ENCODE results near the gene LRRC38. TPM values are rescaled to one million over a fixed set of nuclear protein-coding genes. Genes with fewer than 3 reads are reported as not detected.

LRRC38 gene
- total and polyA plus RNA-seq, 2 of the 13 experiments (the other 11 are each of a cell fraction or from before 2014, with no cell fraction given), result not detected

DNA sequence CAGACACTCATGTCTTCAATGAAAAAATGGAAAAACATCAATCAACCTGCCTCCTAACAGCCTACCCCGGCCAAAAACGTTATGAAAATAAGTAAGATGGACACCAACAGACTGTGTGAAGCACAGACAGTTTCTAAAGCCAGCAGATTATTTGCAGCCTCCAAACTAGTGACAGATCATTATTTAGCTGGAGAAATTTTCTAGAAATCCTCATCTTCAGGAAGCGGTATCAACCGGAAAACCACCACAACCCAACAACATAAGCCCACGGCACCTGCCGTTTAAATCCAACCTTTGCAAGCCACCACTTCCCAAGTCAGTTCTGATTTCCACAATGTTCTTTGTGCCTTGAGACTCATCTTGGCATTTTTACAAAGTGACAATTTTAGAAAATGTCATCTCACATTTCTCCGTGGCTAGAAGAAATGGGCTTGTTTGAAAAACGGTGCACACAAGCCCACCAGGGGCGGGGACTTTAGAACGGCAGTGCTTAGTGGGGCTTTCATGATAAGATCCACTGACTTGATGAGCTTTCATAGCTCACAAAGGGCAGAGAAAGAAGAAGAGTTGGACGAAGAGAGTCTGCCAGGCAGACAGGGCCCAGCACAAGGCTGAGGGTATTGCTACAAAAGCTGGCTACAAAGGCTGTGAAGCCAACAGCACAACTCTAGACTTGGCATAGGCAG lies 34.5 kb downstream of the LRRC38 start:
- FAIRE-seq, result no peak
- no peak overlapping the region for H3K27ac ChIP-seq (ENCODE audit: extremely low read length, insufficient read depth, low read length)
- BruUV-seq (replicated peaks), result no TSS peak
- H3K9ac ChIP-seq (ENCODE audit: insufficient read depth, low read depth, low read length), result no peak overlapping the region
- no peaks in the 10 kb centered on the region for H3K4me1 ChIP-seq (ENCODE audit: insufficient read depth, low read length)
- intact Hi-C loops (cut with micrococcal nuclease; ENCODE audit: unreplicated experiment), result no loop called here
- no peaks in the 10 kb centered on the region for H3K79me2 ChIP-seq (ENCODE audit: insufficient read depth, low read length)
- peaks cover 0 to 10% of the 10 kb centered on the region in 2 experiments; a peak in 3 of 5 replicates for H3K27me3 ChIP-seq (ENCODE audit: control insufficient read depth in 1 of 2, insufficient read depth in 2 of 2, low read length in 2 of 2)
- CTCF ChIA-PET (ENCODE audit: low intra/inter-chr PET ratio, low total read pairs), result no interaction called here
- TF ChIP-seq FIP1L1 (IDR thresholded peaks at IDR 0.05; ENCODE audit: borderline replicate concordance, insufficient read depth, low read depth, low read length) (no peak), SNRNP70 (IDR thresholded peaks at IDR 0.05; ENCODE audit: low read depth, low read length) (no peak), ETV5 (CRISPR knock-in tag; IDR thresholded peaks at IDR 0.05; ENCODE audit: borderline replicate concordance) (no peak), SPEN (CRISPR knock-in tag; IDR thresholded peaks at IDR 0.05; ENCODE audit: low read depth) (no peak), NFE2L1 (CRISPR knock-in tag; IDR thresholded peaks at IDR 0.05; ENCODE audit: borderline replicate concordance) (no peak)
- TF ChIP-seq, protein P1, sequence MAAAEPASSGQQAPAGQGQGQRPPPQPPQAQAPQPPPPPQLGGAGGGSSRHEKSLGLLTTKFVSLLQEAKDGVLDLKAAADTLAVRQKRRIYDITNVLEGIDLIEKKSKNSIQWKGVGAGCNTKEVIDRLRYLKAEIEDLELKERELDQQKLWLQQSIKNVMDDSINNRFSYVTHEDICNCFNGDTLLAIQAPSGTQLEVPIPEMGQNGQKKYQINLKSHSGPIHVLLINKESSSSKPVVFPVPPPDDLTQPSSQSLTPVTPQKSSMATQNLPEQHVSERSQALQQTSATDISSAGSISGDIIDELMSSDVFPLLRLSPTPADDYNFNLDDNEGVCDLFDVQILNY (CRISPR knock-in tag; conservative IDR thresholded peaks at IDR 0.05), result no peak
- TF ChIP-seq, protein P2, sequence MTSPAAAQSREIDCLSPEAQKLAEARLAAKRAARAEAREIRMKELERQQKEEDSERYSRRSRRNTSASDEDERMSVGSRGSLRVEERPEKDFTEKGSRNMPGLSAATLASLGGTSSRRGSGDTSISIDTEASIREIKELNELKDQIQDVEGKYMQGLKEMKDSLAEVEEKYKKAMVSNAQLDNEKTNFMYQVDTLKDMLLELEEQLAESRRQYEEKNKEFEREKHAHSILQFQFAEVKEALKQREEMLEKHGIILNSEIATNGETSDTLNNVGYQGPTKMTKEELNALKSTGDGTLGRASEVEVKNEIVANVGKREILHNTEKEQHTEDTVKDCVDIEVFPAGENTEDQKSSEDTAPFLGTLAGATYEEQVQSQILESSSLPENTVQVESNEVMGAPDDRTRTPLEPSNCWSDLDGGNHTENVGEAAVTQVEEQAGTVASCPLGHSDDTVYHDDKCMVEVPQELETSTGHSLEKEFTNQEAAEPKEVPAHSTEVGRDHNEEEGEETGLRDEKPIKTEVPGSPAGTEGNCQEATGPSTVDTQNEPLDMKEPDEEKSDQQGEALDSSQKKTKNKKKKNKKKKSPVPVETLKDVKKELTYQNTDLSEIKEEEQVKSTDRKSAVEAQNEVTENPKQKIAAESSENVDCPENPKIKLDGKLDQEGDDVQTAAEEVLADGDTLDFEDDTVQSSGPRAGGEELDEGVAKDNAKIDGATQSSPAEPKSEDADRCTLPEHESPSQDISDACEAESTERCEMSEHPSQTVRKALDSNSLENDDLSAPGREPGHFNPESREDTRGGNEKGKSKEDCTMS (CRISPR knock-in tag; conservative IDR thresholded peaks at IDR 0.05), result no peak
- no peaks in the 10 kb centered on the region for H4K20me1 ChIP-seq (ENCODE audit: insufficient read depth, low read length)
- POLR2A ChIA-PET, result no interaction called here
- ATAC-seq, result no peak
- no peak overlapping the region for H3K4me2 ChIP-seq (ENCODE audit: low read depth, low read length)
- in situ Hi-C loops (cut with HindIII; ENCODE audit: extremely low pct_ligation_motif_present, low pct_unique_long_range_greater_than_20kb), result no loop called here
- DNase-seq (ENCODE audit: low spot score), result no peak
- no peaks in the 10 kb centered on the region for H3K36me3 ChIP-seq (replicated peaks in 1 of 2; ENCODE audit: control insufficient read depth in 1 of 2, insufficient read depth in 2 of 2, low read length in 2 of 2)
- no peaks in the 10 kb centered on the region; the same call in 1 of the 2 replicates for H3K9me3 ChIP-seq (ENCODE audit: low read length)
- H3K4me3 ChIP-seq (replicated peaks in 1 of 3; ENCODE audit: insufficient read depth in 1 of 3, low read depth in 2 of 3, low read length in 3 of 3), result no peak overlapping the region
- 24% methylated on average over 11 of the region's 11 CpGs for WGBS (ENCODE audit: low lambda C conversion rate)
- H2AFZ ChIP-seq (ENCODE audit: low read length), result no peak overlapping the region

Data from HepG2 (cell line).